HG03575 (cell line): ENCODE data around the gene ARL8A.
"Not testable (repeated sequence)": the region's sequence is repeated elsewhere in the genome, so short reads cannot be mapped to it uniquely, and the experiment has no call there.

Experiments used
- ATAC-seq: cut with Tn5 transposase; IDR thresholded peaks from one replicate; pipeline ENCODE4 v1.9.1; 2021; ENCODE audit not compliant: unreplicated experiment, insufficient number of reproducible peaks, low FRiP score; ENCODE audit errors: extremely low read depth

Gene ARL8A

DNA sequence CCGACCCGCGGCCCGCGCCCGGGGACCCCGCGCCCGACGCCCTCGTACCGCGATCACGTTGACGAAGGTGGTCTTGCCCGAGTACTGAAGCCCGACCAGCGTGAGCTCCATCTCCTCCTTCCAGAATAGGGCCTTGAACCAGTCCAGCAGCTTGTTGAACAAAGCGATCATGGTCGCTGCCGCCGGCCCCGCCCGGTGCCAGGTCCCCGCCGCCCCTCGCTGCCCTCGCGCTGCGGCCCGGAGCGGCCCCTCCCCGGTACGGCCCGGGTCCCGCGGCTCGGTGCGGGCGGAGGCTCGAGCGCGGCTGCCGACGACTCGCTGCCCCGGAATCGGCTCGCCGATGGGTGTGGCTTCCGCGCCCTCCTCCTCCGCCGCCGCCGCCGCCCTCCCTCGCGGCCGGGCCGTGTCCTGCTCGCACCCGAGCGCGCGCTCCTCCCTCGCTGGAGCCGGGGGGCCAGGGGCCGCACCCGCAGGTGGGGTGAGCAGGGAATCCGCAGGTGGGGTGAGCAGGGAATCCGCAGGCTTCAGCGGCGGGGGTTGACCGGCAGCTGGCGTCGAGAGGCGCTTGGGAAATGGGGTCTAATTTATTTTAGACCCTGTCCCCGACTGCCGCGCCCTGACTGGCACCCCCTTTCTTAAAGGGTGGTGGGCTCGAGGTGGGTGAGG lies at the start of gene ARL8A:
Gene ARL8A, minus strand, starts transcription at position 336 of the 666 bp plus-strand sequence. Its CDS starts 165 bp downstream, at position 171.
- no peak for ATAC-seq

DNA sequence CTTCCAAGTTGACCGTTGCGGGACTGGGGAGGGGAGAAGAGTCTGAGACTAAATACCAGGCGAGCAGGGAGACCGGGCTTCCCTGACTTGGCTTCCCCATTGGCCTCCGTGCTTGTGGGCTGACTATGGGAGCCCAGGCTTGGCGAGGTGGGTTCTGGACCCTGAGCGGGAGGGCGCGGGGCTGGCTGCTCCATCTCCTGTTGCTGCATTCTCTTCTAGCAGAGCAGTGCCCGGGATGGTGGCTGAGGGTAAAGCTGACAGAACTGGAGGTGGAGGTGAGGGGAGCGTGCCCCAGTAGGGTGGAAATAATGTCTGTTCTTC lies 49.8 kb upstream of the ARL8A start:
- ATAC-seq: no peak

DNA sequence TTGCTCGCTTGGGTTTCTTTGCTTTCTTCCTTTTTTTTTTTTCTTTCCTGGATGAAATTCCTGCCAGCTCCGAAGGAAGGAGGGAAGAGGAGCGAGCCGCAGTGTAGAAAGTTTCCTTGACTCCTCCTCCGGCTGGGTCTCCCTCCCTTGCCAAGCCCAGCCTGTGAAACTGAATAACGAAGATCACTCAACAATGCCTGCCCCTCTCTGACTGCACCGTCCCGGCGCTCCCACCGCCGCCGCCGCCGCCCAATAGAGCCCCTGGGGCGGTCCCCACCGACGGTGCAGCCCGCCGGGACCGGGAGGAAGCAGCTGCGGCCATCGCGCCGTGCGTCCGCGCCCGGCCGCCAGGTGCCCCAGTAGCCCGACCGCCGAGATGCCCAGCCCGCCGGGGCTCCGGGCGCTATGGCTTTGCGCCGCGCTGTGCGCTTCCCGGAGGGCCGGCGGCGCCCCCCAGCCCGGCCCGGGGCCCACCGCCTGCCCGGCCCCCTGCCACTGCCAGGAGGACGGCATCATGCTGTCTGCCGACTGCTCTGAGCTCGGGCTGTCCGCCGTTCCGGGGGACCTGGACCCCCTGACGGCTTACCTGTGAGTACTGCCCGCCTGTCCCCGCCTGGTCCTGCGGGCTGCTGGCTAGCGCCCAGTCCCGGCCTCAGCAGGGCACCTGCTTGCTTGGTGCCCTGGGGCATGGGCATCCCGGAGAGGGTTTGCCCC lies 49.2 kb upstream of the ARL8A start, which contains the start of gene LGR6:
Gene LGR6, plus strand, starts transcription at position 186 of the 714 bp plus-strand sequence. Its CDS starts 191 bp downstream, at position 377.
- no peak for ATAC-seq

DNA sequence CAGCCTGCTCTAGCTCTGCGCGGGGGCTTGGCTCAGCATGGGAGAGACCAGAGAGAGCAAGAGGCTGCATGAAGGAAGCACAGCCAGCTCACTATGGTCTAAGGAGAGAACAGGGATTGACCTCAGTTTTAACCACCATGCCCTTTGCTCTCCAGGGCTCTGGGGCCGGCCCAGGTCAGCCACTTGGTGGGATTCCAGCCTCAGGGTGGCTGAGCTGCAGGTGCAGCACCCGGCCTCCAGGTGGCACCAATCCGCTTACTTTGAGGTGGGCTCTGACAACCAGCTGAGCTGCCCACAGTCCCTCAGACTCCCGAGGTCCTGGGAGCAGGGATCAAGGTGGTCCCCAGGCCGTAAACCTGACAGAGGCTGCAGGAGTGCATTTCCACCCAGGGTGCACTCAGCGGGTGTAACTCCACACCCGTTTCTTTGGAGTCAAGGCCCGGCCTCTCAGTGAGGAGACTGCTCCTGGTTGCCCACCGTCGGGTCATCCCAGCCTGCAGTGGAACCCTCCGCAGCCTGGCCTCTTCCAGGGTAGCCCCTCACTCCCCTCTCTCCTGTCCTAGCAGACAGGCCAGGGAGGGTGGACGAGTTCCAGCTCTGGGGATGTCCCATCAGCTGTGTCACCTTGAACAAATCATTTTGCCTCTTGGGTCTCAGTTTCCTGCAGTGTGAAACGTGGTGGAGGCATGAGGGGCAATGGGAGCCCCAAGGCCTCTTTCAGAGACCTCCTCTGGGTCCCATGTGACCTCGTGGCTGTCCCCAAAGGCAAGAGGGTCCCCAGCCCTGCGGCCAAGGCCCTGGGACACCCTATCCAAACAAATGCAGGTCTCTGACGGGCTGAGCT lies 48.5 kb upstream of the ARL8A start:
- ATAC-seq: no peak

DNA sequence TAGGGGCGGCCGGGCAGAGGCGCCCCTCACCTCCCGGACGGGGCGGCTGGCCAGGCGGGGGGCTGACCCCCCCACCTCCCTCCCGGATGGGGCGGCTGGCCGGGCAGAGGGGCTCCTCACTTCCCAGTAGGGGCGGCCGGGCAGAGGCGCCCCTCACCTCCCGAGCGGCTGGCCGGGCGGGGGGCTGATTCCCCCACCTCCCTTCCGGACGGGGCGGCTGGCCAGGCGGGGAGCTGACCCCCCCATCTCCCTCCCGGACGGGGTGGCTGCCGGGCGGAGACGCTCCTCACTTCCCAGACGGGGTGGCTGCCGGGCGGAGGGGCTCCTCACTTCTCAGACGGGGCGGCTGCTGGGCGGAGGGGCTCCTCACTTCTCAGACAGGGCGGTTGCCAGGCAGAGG lies 46.9 kb upstream of the ARL8A start:
- not testable (repeated sequence) for ATAC-seq

DNA sequence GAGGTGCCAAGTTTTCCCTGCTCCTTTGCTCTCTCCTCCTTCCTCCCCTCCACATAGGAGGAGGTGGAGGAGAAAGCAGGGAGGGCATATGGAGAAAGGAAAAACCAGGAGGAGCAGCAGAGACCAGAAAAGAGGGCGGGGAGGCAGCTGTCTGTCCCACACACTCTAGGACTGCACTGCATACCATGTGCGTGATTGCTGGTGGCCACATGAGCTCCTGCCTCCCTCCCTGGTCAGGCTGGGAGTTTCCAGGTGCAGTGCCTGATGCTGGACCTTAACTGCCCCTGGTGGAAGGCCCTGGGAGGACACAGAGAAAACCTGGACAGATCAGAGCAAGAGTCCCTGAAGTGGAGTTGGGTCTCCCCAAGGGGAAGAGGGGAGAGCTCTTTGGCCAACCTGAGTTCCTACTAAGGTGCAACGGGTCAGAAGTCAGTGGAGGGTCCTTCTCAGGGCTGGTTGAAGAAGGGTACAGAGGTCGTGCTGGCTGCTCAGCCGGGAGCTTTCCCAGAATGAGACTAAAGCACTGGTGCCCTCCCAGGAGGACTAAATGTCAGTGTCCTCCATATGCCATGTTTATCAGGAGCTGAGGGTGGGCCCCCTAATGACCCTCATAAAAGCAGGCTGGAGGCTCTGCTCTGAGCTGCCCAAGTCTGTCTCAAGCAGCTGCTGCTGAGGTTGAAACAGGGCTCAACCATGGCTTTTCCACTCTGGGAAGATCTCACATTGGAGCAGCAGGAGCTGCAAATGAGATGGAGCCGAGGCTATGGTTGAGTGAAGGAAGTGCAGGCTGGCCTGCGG lies 45.6 kb upstream of the ARL8A start:
- ATAC-seq: no peak

DNA sequence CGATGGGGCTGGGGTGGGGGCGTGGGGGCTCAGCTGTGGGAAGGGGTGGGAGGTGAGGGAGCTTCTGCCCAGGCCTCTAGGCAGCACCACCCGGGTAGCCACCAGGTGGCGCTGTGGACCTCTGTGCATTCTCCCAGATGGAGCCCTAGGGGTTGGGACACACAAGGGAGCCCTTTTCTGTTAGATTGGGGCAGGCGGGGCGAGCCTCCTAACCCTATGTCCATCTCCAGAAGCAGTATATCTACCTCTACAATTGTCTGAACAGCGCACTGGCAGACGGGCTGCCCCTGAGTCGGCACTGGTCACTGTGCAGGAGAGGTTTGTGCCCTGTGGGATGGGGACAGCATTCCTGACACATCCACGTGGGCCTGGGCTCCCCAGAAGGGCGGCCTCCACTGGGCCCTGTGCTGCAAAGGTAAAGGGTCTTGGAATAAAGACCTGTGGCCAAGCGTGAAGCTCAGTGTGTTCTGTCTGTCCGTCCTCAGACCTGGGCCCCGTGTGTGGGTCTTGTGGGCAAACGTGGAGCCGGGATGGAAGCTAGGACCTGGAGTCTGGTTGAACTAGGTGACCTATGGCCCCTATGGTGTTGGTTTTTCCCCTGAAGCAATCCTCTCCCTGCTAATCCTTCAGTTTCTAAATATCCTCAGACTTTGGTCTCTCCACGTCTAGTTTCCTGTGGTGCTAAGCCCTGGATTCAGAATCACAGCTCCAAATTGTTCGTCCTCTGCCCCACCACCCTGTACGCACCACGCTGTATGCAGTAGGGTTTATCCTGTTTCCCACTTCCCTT lies 44.7 kb upstream of the ARL8A start:
- ATAC-seq: no peak

DNA sequence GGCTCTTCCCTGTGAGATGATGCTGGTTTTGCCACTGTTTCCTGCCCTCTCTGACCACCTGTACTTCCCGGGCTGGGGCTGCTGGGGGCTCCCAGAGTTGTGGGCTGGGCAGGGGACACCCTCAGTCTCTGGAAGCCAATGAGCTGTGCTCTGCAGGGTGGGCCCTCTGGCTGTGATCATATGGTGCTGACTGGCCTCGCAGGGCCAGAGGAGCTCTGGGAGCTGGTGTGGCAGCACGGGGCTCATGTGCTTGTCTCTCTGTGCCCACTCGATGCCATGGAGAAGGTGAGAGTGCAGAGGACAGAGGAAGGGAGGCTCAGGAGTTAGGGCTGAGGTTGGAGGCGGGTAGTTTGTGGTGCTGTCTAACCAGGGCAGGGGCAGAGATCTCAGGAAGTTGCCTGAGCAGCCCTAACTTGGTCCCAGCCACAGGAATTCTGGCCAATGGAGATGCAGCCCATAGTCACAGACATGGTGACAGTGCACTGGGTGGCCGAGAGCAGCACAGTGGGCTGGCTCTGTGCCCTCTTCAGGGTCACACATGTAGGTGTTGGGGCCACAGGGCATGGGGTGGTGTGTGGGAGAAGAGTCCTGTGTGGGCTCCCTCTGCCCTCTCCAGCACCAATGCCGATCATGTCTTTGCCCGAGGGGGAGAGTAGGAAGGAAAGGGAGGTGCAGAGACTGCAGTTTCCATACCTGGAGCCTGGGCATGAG lies 43.3 kb upstream of the ARL8A start:
- ATAC-seq: no peak

DNA sequence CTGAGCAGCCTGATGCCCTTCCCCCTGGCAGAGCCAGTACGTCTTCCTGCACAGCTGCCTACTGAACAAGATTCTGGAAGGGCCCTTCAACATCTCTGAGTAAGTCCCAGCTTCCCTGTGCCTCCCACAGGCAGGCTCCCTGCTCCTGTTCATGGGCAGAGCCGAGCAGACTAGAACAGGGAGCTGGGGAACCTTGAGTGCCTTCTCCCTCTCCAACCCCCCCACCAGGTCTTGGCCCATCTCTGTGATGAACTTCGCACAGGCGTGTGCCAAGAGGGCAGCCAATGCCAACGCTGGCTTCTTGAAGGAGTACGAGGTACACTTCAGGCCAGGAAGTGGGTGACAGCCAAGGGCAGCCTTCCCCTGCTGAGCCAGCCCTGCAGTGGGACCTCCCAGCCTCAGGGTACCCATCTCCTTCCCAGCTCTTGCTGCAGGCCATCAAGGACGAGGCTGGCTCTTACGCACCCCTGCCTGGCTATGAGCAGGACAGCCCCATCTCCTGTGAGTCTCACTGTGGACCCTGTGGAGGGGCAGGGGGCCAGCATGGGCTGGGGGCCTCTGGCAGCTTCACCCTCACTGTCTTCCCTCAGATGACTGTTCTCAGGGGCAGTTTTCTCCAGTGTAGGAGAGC lies 42.6 kb upstream of the ARL8A start:
- no peak for ATAC-seq

DNA sequence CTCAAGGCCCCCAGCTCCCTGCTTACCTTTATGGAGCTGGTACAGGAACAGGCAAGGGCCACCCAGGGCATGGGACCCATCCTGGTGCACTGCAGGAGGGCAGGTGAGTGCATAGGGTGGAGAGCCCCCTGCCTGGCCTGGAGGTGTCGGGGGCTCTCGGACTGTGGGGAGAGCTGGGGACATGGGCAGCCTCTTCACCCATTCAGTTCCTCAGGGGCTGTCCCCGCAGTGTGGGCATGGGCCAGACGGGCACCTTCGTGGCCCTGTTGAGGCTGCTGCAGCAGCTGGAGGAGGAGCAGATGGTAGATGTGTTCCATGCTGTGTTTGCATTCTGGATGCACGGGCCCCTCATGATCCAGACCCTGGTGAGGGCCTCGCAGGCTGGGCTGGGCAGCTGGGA lies 41.8 kb upstream of the ARL8A start:
- ATAC-seq: no peak

DNA sequence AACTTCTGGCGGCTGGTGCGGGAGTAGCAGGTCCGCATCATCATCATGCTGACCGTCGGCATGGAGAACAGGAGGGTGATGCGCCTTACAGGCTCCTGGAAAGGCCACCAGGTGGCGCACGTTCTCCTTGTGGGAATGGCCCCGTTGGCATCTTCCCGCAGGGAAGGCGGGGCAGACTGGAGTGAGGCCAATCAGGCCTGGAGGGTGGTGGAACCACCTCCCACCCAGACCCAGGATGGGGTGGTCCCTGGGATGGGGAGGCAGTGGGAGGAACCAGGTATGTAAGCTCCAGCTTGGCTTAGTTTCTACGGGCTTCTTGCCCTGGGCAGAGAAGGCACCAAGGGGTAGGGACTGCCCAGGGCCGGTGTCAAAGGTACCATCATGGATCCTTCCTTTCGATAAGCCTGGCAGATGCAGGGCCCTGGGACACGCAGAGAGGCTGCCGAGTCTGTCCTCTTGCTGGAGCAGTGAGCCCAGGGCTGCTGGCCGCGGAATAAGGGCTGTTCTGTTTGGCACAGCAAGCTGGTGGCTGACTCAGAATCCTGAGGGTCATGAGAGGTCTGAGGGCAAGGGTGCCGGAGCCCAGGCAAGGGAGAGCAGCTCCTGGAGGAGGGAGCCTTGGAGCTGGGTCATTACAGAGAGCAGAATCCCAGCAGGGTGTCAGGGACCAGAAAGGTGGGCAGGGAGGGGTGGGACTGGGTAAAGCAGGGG lies 40.4 kb upstream of the ARL8A start:
- no peak for ATAC-seq

DNA sequence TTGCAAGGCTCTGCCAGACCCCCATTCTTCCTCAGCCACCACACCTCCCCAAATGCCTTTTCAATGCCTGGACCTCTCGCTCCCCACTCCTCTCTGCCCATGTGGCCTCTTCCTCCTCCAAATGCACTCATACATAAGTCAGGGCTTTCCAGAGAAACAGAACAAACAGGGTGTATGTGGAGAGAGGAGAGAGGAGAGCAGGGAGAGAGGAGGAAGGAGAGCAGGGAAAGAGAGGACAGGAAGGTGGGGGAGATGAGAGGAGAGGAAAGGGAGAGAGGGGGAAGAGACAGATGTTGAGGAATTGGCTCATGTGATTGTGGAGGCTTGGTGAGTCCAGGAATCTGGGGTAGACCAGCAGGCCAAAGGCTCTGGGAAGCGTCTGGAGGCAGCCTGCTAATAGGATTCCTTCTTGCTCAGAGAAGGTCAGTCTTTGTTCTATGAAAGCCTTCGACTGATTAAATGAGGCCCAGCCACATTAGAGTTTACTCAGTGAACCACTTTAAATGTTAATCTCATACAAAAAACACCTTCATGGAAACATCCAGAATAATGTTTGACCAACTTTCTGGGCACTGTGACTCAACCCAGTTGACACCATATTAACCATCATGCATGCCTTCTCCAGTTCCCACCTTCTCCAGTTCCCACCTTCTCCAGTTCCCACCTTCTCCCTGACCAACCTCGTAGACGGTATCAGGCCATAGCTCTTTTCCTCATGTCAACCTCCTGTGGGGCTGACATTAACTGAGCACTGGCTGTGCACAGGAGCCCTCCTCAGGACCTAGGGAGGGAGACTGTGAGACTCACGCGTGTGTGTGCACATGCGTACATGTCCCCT lies 37.7 kb upstream of the ARL8A start:
- no peak for ATAC-seq

DNA sequence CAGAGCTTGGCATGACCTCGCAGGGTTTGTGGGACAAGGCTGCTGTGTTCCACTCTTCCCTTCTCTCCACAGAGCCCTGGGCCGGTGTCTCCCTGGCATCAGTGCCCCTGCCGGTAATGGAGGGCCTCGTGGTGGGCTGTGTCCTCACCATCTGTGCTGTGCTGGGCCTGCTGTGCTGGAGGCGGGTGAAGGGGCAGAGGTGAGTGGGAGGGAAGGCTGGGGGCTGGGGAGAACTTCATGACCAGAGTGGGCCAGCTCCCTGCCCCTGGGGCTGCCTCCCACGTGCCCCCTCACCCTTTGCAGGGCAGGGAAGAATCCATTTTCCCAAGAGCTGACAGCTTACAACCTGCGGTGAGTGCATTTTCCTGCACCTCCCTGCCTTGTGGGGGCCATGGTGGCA lies 37.0 kb upstream of the ARL8A start:
- no peak for ATAC-seq

DNA sequence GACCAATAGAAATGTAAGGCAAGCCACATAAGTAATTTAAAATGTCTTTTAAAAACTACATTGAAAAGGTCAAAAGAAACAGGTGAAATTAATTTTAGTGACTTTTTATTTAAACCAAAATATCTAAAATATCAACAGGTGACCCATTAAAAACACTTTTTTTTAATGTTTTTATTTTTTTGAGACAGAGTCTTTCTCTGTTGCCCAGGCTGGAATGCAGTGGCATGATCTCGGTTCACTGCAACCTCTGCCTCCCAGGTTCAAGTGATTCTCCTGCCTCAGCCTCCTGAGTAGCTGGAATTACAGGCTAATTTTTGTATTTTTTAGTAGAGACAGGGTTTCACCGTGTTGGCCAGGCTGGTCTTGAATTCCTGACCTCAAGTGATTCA lies 36.2 kb upstream of the ARL8A start:
- ATAC-seq: not testable (repeated sequence)

DNA sequence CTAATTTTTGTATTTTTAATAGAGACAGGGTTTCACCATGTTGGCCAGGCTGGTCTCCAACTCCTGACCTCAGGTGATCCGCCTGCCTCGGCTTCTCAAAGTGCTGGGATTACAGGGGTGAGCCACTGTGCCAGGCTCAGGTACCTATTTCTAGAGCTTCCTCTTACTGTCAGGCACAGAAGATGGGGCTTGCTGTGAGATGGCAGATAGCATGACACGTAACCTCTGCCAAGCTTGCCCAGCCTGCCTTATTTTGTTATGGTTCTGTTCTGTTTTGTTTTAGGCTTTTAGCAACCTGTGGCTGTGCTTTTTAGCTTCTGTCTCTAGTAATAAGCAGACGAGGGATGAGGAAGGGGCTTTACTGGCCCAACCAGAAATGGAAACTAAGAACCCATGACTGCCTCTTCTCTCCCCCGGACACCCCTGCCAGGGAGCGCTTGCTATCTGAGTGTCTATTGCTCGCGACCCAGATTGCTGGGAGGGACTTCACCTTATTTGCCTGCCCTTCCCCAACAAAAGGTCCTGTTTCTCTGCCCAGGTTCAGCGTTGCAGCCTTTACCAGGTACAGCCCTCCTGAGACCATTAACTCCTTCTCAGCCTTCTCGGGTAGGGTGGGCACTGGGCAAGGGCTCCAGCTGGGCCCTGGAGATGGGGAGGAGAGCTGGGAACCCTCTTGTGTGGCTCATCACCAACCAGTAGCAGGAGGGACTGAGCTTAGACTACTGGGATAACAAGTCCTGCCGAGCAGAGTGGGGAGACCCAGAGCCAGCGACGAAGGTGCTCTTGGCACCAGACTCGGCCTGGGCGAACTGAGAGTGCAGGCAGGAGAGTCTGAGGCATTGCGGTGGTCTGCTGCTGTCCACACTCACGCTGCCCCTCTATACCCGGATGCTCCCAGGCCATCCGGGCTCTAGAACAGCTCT lies 35.6 kb upstream of the ARL8A start:
- ATAC-seq: no peak
